Fibroblast of villous mesenchyme (primary cell): Measurements from ENCODE around the gene EIF2B4. TPM values are rescaled to one million over a fixed set of nuclear protein-coding genes. Genes with fewer than 3 reads are reported as not detected.
"Not testable (repeated sequence)": the region's sequence is repeated elsewhere in the genome, so short reads cannot be mapped to it uniquely, and the experiment has no call there.

Experiments used
- DNase-seq: peaks from one replicate; pipeline ENCODE4 v3.0.0-alpha.2; 2010; ENCODE audit warnings: low read depth
- H3K4me3 ChIP-seq: 2 replicates; pipeline ENCODE4 v1.5.1; 2011; ENCODE audit warnings: low read depth, mild to moderate bottlenecking, low read length
- CTCF ChIP-seq: IDR thresholded peaks from 2 replicates; pipeline ENCODE4 v1.5.1; 2012; ENCODE audit warnings: low read depth, mild to moderate bottlenecking, low read length; ENCODE audit not compliant: insufficient read depth
- total RNA-seq: library from RNA; depleted of rRNA; stranded (reverse); fragments of >200 nt; gene quantifications from 2 replicates; pipeline ENCODE4 v1.2.3, GENCODE V29; 2012

Gene EIF2B4
- total RNA-seq, 1 donor = 28.9 TPM

- no peak overlapping the region for H3K4me3 ChIP-seq
- TF ChIP-seq CTCF = no peak
- peak; percentile 73 for DNase-seq
Observed at GRCh38 chr2:27353762-27354596, 16.2 kb downstream of the EIF2B4 start.

- H3K4me3 ChIP-seq, DNase-seq: not testable (repeated sequence)
Observed at GRCh38 chr2:27353386-27353761, 16.8 kb downstream of the EIF2B4 start.

- no peak overlapping the region for H3K4me3 ChIP-seq
- DNase-seq = no peak
- TF ChIP-seq CTCF = no peak
Observed at GRCh38 chr2:27351802-27352598, 18.1 kb downstream of the EIF2B4 start.

- TF ChIP-seq CTCF = no peak
Observed at GRCh38 chr2:27350106-27350693, 19.9 kb downstream of the EIF2B4 start.

GRCh38 chr2:27347641-27348040 is 22.5 kb downstream of the EIF2B4 start:
- TF ChIP-seq CTCF = no peak
- no peak overlapping the region for H3K4me3 ChIP-seq
- DNase-seq = no peak

More at GRCh38 chr2:27350106-27350693, 19.9 kb downstream of the EIF2B4 start:
- H3K4me3 ChIP-seq = no peak overlapping the region
- DNase-seq = no peak

- no peak overlapping the region for H3K4me3 ChIP-seq
- DNase-seq = no peak
- no peak for TF ChIP-seq CTCF
Observed at GRCh38 chr2:27336173-27336572, 34.0 kb downstream of the EIF2B4 start.

GRCh38 chr2:27335311-27335710 is 34.8 kb downstream of the EIF2B4 start:
- no peak overlapping the region for H3K4me3 ChIP-seq
- no peak for DNase-seq
- no peak for TF ChIP-seq CTCF
